Measurements from ENCODE around the gene PRKN. TPM values are rescaled to one million over a fixed set of nuclear protein-coding genes. Genes with fewer than 3 reads are reported as not detected.

The PRKN gene
- total and polyA plus RNA-seq, 8 donors, result 0.82 to 7.2 (median 2.9) TPM

DNA sequence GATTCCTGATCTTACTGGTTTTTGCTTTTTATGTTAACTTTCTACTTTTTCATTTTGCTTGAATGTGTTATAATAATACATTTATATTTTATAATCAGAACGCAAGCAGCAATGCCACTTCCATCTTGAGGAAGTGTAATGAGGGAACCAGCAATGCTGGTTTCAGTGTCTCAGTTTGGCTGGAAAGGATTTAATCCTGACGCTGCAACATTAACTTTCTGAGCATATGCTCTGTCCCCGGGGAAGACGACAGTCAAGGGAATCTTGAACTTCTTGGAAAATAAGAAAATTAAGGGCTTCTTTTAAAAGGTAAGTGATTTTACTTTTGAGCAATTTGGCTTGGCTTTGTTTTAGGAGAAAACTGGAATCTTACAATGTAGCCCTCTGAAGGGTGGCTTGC lies 1248.2 kb downstream of the PRKN start:
- TF ChIP-seq, protein P1, sequence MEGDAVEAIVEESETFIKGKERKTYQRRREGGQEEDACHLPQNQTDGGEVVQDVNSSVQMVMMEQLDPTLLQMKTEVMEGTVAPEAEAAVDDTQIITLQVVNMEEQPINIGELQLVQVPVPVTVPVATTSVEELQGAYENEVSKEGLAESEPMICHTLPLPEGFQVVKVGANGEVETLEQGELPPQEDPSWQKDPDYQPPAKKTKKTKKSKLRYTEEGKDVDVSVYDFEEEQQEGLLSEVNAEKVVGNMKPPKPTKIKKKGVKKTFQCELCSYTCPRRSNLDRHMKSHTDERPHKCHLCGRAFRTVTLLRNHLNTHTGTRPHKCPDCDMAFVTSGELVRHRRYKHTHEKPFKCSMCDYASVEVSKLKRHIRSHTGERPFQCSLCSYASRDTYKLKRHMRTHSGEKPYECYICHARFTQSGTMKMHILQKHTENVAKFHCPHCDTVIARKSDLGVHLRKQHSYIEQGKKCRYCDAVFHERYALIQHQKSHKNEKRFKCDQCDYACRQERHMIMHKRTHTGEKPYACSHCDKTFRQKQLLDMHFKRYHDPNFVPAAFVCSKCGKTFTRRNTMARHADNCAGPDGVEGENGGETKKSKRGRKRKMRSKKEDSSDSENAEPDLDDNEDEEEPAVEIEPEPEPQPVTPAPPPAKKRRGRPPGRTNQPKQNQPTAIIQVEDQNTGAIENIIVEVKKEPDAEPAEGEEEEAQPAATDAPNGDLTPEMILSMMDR (IDR thresholded peaks at IDR 0.05), result no peak
- 94 to 95% methylated on average over 4 of the region's 4 CpGs for WGBS, 2 donors
- H3K27ac ChIP-seq, result no peak overlapping the region
- no peak overlapping the region for H3K4me3 ChIP-seq
- intact Hi-C loops (cut with DNase I), result no loop called here
- DNase-seq, result no peak
- no peaks in the 10 kb centered on the region for H3K27me3 ChIP-seq
- H3K4me1 ChIP-seq, result peaks cover 0 to 4% (median 0%) of the 10 kb centered on the region in 3 donors
- no peak for FAIRE-seq
- H3K9me3 ChIP-seq, result no peaks in the 10 kb centered on the region
- no peak for ATAC-seq
- no peaks in the 10 kb centered on the region for H3K36me3 ChIP-seq

DNA sequence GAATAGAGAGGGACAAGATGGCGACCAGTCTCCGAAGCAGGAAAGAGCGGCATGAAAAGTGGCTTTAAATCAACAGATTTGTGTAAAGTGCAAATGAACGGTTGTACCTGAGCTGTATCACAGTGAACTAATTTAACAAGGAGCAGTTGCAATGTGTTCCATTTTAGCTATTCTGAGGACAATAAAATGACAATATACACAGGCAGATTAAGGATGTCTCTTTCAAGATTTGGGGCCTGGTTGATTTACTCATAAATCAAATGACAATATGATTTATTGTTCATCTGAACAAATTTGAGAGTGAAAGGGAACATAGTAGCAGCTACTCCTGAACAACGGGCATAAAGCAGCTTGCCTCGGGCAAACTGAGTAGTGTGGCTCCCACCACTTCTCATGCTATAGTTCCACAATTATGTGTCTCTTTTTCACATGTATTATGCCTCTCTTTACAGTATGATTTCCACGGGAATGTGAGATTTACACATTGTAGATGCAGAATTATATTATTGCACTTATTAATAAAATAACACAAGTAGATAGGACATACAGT lies 1249.6 kb downstream of the PRKN start:
- FAIRE-seq (no peak), DNase-seq (no peak), ATAC-seq (no peak)
- TF ChIP-seq, protein P1 (IDR thresholded peaks at IDR 0.05), result no peak
- Histone ChIP-seq H3K36me3 (no peaks in the 10 kb centered on the region), H3K27me3 (no peaks in the 10 kb centered on the region), H3K4me3 (no peak overlapping the region), H3K9me3 (no peaks in the 10 kb centered on the region), H3K27ac (no peak overlapping the region), H3K4me1 (peaks cover 0 to 3% (median 0%) of the 10 kb centered on the region in 3 donors)
- intact Hi-C loops (cut with DNase I), result no loop called here
- WGBS, 2 donors, result 92 to 93% methylated on average over 7 of the region's 7 CpGs

DNA sequence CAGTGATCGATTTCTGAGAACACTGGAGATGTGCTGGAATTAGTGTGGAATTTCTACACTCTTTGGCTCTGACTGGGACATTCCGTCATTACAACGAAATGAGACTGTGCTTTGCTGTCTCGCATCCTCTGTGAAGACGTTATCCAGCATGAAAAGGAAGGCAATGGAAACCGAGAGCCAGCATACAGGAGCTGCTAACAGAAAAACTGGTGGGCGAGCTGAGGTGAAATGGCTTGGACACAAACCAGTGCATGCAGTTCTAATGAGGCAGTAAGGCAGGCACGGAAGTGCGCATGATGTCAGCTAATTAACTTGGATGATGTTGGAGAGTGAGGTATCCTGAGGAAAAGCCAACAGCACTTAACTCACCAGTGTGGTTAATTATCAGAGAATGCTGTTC lies 1250.9 kb downstream of the PRKN start:
- no peaks in the 10 kb centered on the region for H3K9me3 ChIP-seq
- no peak overlapping the region for H3K27ac ChIP-seq
- no peak for FAIRE-seq
- H3K4me1 ChIP-seq, result no peaks in the 10 kb centered on the region
- H3K27me3 ChIP-seq, result no peaks in the 10 kb centered on the region
- H3K4me3 ChIP-seq, result no peak overlapping the region
- TF ChIP-seq, protein P1 (IDR thresholded peaks at IDR 0.05), result no peak
- no peak for DNase-seq
- peak in 1 of 4 donors; percentile 66 for ATAC-seq
- 81 to 88% methylated on average over 9 of the region's 9 CpGs for WGBS, 2 donors
- H3K36me3 ChIP-seq, result no peaks in the 10 kb centered on the region
- intact Hi-C loops (cut with DNase I), result no loop called here

DNA sequence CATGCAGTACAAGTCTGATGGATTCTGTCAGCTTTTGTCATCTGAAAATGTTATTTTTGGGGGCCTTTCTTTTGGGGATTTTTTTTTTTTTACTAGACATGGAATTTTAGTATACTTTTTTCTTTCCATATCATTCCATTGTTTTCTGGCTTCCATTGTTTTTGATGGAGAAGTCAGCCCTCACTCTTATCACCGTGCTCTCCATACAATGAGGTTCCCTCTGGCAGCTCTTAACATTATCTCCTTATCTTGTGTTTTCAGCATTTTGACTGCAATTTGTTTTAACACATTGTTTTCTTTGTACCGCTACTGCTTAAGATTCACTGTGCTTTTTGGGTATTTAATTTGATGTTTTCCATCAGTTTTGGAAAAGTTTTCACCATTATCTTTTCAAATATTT lies 1262.2 kb downstream of the PRKN start:
- no peaks in the 10 kb centered on the region for H3K27me3 ChIP-seq
- intact Hi-C loops (cut with DNase I), result no loop called here
- 72 to 83% methylated on average over 2 of the region's 2 CpGs for whole genome bisulfite sequencing, 2 donors

DNA sequence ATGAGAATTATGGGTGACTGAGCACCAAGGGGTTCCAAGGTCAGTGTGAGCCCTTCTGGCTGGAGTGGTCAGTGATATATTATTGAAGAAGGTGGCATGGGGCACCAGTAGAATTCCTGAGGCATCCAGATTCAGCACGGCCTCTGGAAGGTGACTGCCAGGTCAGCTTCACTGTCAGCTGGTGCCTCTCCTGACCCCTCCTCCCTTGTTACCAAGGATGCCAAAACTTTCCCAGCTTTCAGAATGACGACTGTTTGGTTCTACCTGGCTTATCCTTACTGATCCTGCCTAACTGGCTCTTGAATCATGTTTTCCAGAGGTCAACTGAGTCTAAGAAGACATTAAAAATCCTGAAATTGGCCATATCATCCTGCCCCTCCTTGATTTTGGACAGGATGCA lies 1264.5 kb downstream of the PRKN start:
- Histone ChIP-seq H3K27ac (no peak overlapping the region), H3K4me3 (no peak overlapping the region), H3K36me3 (no peaks in the 10 kb centered on the region), H3K4me1 (no peaks in the 10 kb centered on the region), H3K9me3 (no peaks in the 10 kb centered on the region), H3K27me3 (no peaks in the 10 kb centered on the region)
- intact Hi-C loops (cut with DNase I), result no loop called here
- TF ChIP-seq, protein P1 (IDR thresholded peaks at IDR 0.05), result no peak
- no peak for ATAC-seq
- no peak for DNase-seq
- no peak for FAIRE-seq
- WGBS, 2 donors, result 47 to 52% methylated on average over 2 of the region's 2 CpGs

More for the DNA sequence above, 1262.2 kb downstream of the PRKN start:
- H3K4me1 ChIP-seq, result no peaks in the 10 kb centered on the region
- H3K4me3 ChIP-seq, result no peak overlapping the region
- ATAC-seq, result no peak
- no peak for DNase-seq
- no peaks in the 10 kb centered on the region for H3K36me3 ChIP-seq
- H3K9me3 ChIP-seq, result no peaks in the 10 kb centered on the region
- H3K27ac ChIP-seq, result no peak overlapping the region
- TF ChIP-seq, protein P1 (IDR thresholded peaks at IDR 0.05), result no peak
- no peak for FAIRE-seq

Measured in pancreas (tissue), 10 donors.